Skin of body (tissue), 2 donors: ENCODE measurements around the gene VTCN1. TPM values are rescaled to one million over a fixed set of nuclear protein-coding genes. Genes with fewer than 3 reads are reported as not detected.
"Not testable (repeated sequence)": the region's sequence is repeated elsewhere in the genome, so short reads cannot be mapped to it uniquely, and the experiment has no call there.

Experiments used
- DNase-seq: peaks from one replicate; lab custom pipeline; 2025; lab: John Stamatoyannopoulos, UW
- total RNA-seq: library from RNA; depleted of rRNA; stranded (reverse); fragments of >200 nt; gene quantifications from one replicate; pipeline ENCODE4 v1.2.3, GENCODE V29; 2014

The VTCN1 gene
- total RNA-seq, 1 donor from 2014 or later = 6.5 TPM

- DNase-seq = no peak
These were observed 87.5 kb downstream of the VTCN1 start for GRCh38 chr1:117123274-117123673.

- DNase-seq = no peak
These were observed 88.2 kb downstream of the VTCN1 start for GRCh38 chr1:117122330-117123025.

- peak; percentile 95 for DNase-seq
These were observed 89.0 kb downstream of the VTCN1 start, which contains the start of gene TRIM45 for GRCh38 chr1:117121589-117122329. Gene TRIM45 (minus strand): TSS chr1:117121749. CDS start chr1:117121201, 548 bp downstream.

GRCh38 chr1:117120774-117121588 lies 89.7 kb downstream of the VTCN1 start:
- DNase-seq = peak; percentile 56

GRCh38 chr1:117119144-117119543 lies 91.6 kb downstream of the VTCN1 start:
- DNase-seq = not testable (repeated sequence)

- no peak for DNase-seq
These were observed 92.6 kb downstream of the VTCN1 start for GRCh38 chr1:117118137-117118536.

GRCh38 chr1:117117697-117118096 lies 93.0 kb downstream of the VTCN1 start:
- no peak for DNase-seq

GRCh38 chr1:117116784-117117130 lies 94.0 kb downstream of the VTCN1 start:
- DNase-seq = no peak

- DNase-seq = no peak
These were observed 94.5 kb downstream of the VTCN1 start for GRCh38 chr1:117116090-117116783.

GRCh38 chr1:117114877-117115276 lies 95.8 kb downstream of the VTCN1 start:
- no peak for DNase-seq

- no peak for DNase-seq
These were observed 97.5 kb downstream of the VTCN1 start for GRCh38 chr1:117113199-117113598.

- DNase-seq = no peak
These were observed 98.5 kb downstream of the VTCN1 start for GRCh38 chr1:117112047-117112717.

- DNase-seq = no peak
These were observed 100.0 kb downstream of the VTCN1 start for GRCh38 chr1:117110774-117111173.

- DNase-seq = no peak
These were observed 103.4 kb downstream of the VTCN1 start for GRCh38 chr1:117107364-117107763.

- DNase-seq = no peak
These were observed 104.2 kb downstream of the VTCN1 start for GRCh38 chr1:117106478-117106877.

- no peak for DNase-seq
These were observed 105.0 kb downstream of the VTCN1 start for GRCh38 chr1:117105722-117106121.

GRCh38 chr1:117104986-117105385 lies 105.7 kb downstream of the VTCN1 start:
- DNase-seq = no peak

GRCh38 chr1:117101858-117102257 lies 108.9 kb downstream of the VTCN1 start:
- DNase-seq = not testable (repeated sequence)

- no peak for DNase-seq
These were observed 109.4 kb downstream of the VTCN1 start for GRCh38 chr1:117101334-117101733.

GRCh38 chr1:117098287-117098890 lies 112.3 kb downstream of the VTCN1 start:
- DNase-seq = no peak
